RWPE1 (cell line): ENCODE results near the gene SLCO1B1.
"Not testable (repeated sequence)": the region's sequence is repeated elsewhere in the genome, so short reads cannot be mapped to it uniquely, and the experiment has no call there.

Source experiments
- CTCF ChIA-PET: fragments of 350-600 bp; sonication (Branson Sonifier 250); formaldehyde crosslinking; extraction: SDS; loops from one replicate; lab custom pipeline; 2021; lab: Yijun Ruan, JAX
- POLR2A ChIA-PET: fragments of 400-600 bp; formaldehyde crosslinking; extraction: SDS; loops from one replicate; lab custom pipeline; 2020; ENCODE audit warnings: antibody characterized with exemption; ENCODE audit not compliant: low non-redundant PET; lab: Yijun Ruan, JAX
- DNase-seq: peaks from one replicate; pipeline ENCODE4 v3.0.0; 2012; ENCODE audit warnings: low spot score
- H3K27ac ChIP-seq: fragments of 450-650 bp; 2 replicates; pipeline ENCODE4 v1.5.1; 2017
- CTCF ChIP-seq: fragments of 450-650 bp; conservative IDR thresholded peaks from 2 replicates; pipeline ENCODE4 v1.5.1; 2017; ENCODE audit warnings: low read depth, mild to moderate bottlenecking

The SLCO1B1 gene

GRCh38 chr12:21165048-21165447, 34.1 kb downstream of the SLCO1B1 start:
- CTCF ChIA-PET: no interaction called here
- no peak for DNase-seq
- POLR2A ChIA-PET: no interaction called here
- no peak overlapping the region for H3K27ac ChIP-seq
- TF ChIP-seq CTCF: no peak

GRCh38 chr12:21169878-21170472, 39.0 kb downstream of the SLCO1B1 start:
- ChIA-PET CTCF (no interaction called here), POLR2A (no interaction called here)
- TF ChIP-seq CTCF: peak; percentile 52
- DNase-seq: peak; percentile 1
- H3K27ac ChIP-seq: no peak overlapping the region

- ChIA-PET POLR2A (no interaction called here), CTCF (no interaction called here)
- no peak for TF ChIP-seq CTCF
- H3K27ac ChIP-seq: no peak overlapping the region
- DNase-seq: no peak
Measured at GRCh38 chr12:21172079-21172478, 41.1 kb downstream of the SLCO1B1 start.

- POLR2A ChIA-PET: no interaction called here
- CTCF ChIA-PET: no interaction called here
- no peak overlapping the region for H3K27ac ChIP-seq
- no peak for DNase-seq
- TF ChIP-seq CTCF: no peak
Measured at GRCh38 chr12:21183721-21184275, 52.8 kb downstream of the SLCO1B1 start.

- TF ChIP-seq CTCF: no peak
- no peak for DNase-seq
- ChIA-PET CTCF (no interaction called here), POLR2A (no interaction called here)
- no peak overlapping the region for H3K27ac ChIP-seq
Measured at GRCh38 chr12:21190016-21190415, 59.0 kb downstream of the SLCO1B1 start.

- DNase-seq, CTCF ChIA-PET, POLR2A ChIA-PET, H3K27ac ChIP-seq: not testable (repeated sequence)
Measured at GRCh38 chr12:21214433-21214832, 83.4 kb downstream of the SLCO1B1 start.

- DNase-seq: no peak
- TF ChIP-seq CTCF: no peak
- CTCF ChIA-PET: no interaction called here
- no peak overlapping the region for H3K27ac ChIP-seq
- POLR2A ChIA-PET: no interaction called here
Measured at GRCh38 chr12:21219206-21219605, 88.2 kb downstream of the SLCO1B1 start.
